Measurements from ENCODE around the gene IFNL3.

GRCh38 chr19:39194832-39195542, 49.8 kb downstream of the IFNL3 start:
- TF ChIP-seq, protein P1, sequence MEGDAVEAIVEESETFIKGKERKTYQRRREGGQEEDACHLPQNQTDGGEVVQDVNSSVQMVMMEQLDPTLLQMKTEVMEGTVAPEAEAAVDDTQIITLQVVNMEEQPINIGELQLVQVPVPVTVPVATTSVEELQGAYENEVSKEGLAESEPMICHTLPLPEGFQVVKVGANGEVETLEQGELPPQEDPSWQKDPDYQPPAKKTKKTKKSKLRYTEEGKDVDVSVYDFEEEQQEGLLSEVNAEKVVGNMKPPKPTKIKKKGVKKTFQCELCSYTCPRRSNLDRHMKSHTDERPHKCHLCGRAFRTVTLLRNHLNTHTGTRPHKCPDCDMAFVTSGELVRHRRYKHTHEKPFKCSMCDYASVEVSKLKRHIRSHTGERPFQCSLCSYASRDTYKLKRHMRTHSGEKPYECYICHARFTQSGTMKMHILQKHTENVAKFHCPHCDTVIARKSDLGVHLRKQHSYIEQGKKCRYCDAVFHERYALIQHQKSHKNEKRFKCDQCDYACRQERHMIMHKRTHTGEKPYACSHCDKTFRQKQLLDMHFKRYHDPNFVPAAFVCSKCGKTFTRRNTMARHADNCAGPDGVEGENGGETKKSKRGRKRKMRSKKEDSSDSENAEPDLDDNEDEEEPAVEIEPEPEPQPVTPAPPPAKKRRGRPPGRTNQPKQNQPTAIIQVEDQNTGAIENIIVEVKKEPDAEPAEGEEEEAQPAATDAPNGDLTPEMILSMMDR (conservative IDR thresholded peaks at IDR 0.05; ENCODE audit: low read depth, low read length): no peak
- no peak for TF ChIP-seq EZH2 (IDR thresholded peaks at IDR 0.05; ENCODE audit: borderline replicate concordance, low read depth, low read length, poor library complexity, severe bottlenecking)
